ENCODE results near the gene LCT. TPM values are rescaled to one million over a fixed set of nuclear protein-coding genes. Genes with fewer than 3 reads are reported as not detected.

Gene LCT
- total and polyA plus RNA-seq, 8 donors = 0.58 to 12.3 TPM; not detected in 6

GRCh38 chr2:135832891-135833290 lies 4.1 kb downstream of the LCT start:
- Histone ChIP-seq H3K36me3 (no peaks in the 10 kb centered on the region), H3K27ac (no peak overlapping the region), H3K27me3 (no peaks in the 10 kb centered on the region), H3K4me3 (no peak overlapping the region), H3K9me3 (no peaks in the 10 kb centered on the region), H3K4me1 (peaks cover 0 to 5% (median 0%) of the 10 kb centered on the region in 4 donors)
- WGBS, 5 donors = 85 to 93% (median 90%) methylated on average over 6 of the region's 6 CpGs
- intact Hi-C loops (cut with DNase I; ENCODE audit: low total_unique reads) = no loop called here
- no peak for TF ChIP-seq POLR2AphosphoS5 (IDR thresholded peaks at IDR 0.05)
- TF ChIP-seq EP300 (IDR thresholded peaks at IDR 0.05) = no peak
- TF ChIP-seq POLR2A (IDR thresholded peaks at IDR 0.05) = no peak
- TF ChIP-seq CTCF (IDR thresholded peaks at IDR 0.05) = no peak
- DNase-seq = no peak

GRCh38 chr2:135831180-135831812 lies 5.7 kb downstream of the LCT start:
- intact Hi-C loops (cut with DNase I; ENCODE audit: low total_unique reads) = no loop called here
- TF ChIP-seq POLR2AphosphoS5 (IDR thresholded peaks at IDR 0.05) (no peak), CTCF (IDR thresholded peaks at IDR 0.05) (no peak), EP300 (IDR thresholded peaks at IDR 0.05) (no peak), POLR2A (IDR thresholded peaks at IDR 0.05) (no peak)
- no peak overlapping the region for H3K27ac ChIP-seq
- H3K9me3 ChIP-seq = no peaks in the 10 kb centered on the region
- whole genome bisulfite sequencing, 5 donors = 39 to 62% (median 58%) methylated on average over 14 of the region's 14 CpGs
- DNase-seq = peak in 1 of 2 donors; percentile 16
- no peak overlapping the region for H3K4me3 ChIP-seq
- no peaks in the 10 kb centered on the region for H3K27me3 ChIP-seq
- H3K4me1 ChIP-seq = peaks cover 0 to 5% (median 0%) of the 10 kb centered on the region in 4 donors
- no peaks in the 10 kb centered on the region for H3K36me3 ChIP-seq

- Histone ChIP-seq H3K9me3 (no peaks in the 10 kb centered on the region), H3K4me3 (no peak overlapping the region), H3K4me1 (peaks cover 0 to 5% (median 0%) of the 10 kb centered on the region in 4 donors), H3K27me3 (no peaks in the 10 kb centered on the region), H3K27ac (no peak overlapping the region), H3K36me3 (no peaks in the 10 kb centered on the region)
- DNase-seq = no peak
- intact Hi-C loops (cut with DNase I; ENCODE audit: low total_unique reads) = no loop called here
- no peak for TF ChIP-seq EP300 (IDR thresholded peaks at IDR 0.05)
- no peak for TF ChIP-seq POLR2AphosphoS5 (IDR thresholded peaks at IDR 0.05)
- no peak for TF ChIP-seq POLR2A (IDR thresholded peaks at IDR 0.05)
- TF ChIP-seq CTCF (IDR thresholded peaks at IDR 0.05) = no peak
- WGBS, 5 donors = 82 to 94% (median 85%) methylated on average over 13 of the region's 13 CpGs
Measured at GRCh38 chr2:135829378-135830135, 7.4 kb downstream of the LCT start.

- TF ChIP-seq CTCF (IDR thresholded peaks at IDR 0.05) = no peak
- no peak for TF ChIP-seq POLR2AphosphoS5 (IDR thresholded peaks at IDR 0.05)
- TF ChIP-seq EP300 (IDR thresholded peaks at IDR 0.05) = no peak
- TF ChIP-seq POLR2A (IDR thresholded peaks at IDR 0.05) = no peak
- Histone ChIP-seq H3K27me3 (no peaks in the 10 kb centered on the region), H3K4me1 (peaks cover 0 to 5% (median 0%) of the 10 kb centered on the region in 4 donors), H3K9me3 (peaks cover 0 to 14% (median 8%) of the 10 kb centered on the region in 4 donors), H3K36me3 (no peaks in the 10 kb centered on the region), H3K4me3 (no peak overlapping the region), H3K27ac (no peak overlapping the region)
- intact Hi-C loops (cut with DNase I; ENCODE audit: low total_unique reads) = no loop called here
- no peak for DNase-seq
- WGBS, 5 donors = 88 to 96% (median 92%) methylated on average over 6 of the region's 6 CpGs
Measured at GRCh38 chr2:135826544-135826943, 10.4 kb downstream of the LCT start.

All from stomach (tissue), 9 donors.